ENCODE results near the gene KCNA4.
"Not testable (repeated sequence)": the region's sequence is repeated elsewhere in the genome, so short reads cannot be mapped to it uniquely, and the experiment has no call there.

The KCNA4 gene

GRCh38 chr11:29996016-29996415 lies 20.8 kb downstream of the KCNA4 start:
- no peak for DNase-seq (ENCODE audit: low spot score)

DNA sequence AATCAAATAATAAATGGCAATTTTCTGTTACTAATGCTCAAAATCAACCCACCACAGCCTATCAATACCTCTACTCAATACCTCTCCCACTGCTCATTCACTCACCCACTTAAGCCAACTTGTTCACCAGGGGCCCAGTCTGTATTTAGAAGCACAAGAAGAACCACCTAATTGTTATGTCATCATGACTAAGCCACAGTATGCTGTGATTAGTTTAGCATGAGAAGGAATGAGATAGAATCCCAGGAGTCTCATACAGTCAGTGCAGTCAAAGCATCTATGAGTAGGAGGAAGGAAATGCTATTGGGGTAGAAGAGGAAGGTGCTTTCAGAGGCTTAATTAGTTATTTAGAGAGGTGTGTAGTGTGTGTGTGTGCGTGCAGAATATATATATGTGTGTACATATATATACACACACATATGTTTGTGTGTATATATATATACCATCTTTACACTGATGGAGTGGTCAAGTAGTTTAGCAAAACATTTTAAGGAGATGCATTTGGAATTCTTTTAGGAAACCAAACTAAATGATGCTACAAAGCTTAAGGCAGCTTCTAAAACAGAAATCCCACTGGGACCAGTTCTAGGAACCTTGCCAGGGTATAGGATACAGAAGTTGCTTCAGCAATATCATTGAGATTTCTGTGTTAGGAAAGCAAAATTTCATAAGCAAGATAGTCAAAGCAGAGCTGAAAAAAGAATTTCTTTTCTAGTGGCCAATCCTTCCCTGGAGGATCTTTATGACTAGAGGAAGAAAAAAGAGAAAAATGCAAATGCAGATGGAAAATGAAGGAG lies 27.5 kb downstream of the KCNA4 start:
- no peak for DNase-seq (ENCODE audit: low spot score)

GRCh38 chr11:29985248-29985647 lies 31.6 kb downstream of the KCNA4 start:
- no peak for DNase-seq (ENCODE audit: low spot score)

DNA sequence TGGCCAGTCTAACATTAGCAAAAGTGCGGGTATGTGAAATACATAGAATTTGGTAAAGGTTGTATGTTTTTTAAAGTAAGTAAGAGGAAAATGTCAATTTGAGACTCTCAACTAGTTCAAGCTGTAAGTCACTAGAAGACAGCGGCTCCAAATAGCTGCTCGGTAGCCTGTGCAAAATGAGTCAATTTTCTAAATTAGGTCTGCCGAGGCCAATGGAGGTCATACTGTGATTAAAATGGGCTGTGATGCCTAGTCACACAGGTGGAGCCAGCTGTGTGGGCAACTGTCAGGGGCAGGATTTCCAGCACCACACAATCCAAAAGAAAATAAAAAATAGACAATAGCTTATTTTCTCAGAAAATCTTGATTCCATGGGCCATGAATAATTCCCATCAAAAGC lies 32.3 kb downstream of the KCNA4 start:
- no peak for DNase-seq (ENCODE audit: low spot score)

DNA sequence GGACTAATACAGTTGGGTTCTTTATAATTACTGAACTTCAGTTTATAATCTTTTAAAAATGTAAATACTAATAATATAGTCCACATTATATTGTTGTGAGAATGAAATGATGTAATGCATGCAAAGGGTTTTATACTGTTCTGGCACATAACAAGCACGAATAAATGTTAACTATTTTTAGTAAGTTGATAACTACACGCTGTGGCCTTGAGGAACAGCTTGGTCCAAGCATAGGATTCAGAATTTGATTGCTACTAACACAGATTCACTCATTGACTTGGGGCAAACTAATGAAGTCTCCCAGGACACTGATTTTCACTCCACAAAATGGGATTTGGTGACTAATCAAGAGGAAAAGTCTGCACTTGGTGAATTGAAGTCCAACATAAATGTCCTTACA lies 38.3 kb downstream of the KCNA4 start:
- no peak for DNase-seq (ENCODE audit: low spot score)

DNA sequence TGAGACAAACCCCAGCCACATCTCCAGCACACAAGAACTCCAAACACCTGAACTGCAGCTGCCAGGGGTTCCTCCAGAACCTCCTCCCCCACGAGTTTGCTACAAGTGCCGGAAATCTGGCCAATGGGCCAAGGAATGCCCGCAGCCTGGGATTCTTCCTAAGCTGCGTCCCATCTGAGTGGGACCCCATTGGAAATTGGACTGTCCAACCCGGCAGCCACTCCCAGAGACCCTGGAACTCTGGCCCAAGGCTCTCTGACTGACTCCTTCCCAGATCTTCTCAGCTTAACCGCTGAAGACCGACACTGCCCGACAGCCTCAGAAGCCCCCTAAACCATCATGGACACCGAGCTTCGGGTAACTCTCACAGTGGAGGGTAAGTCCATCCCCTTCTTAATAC lies 41.2 kb downstream of the KCNA4 start:
- DNase-seq (ENCODE audit: low spot score), result not testable (repeated sequence)

GRCh38 chr11:29963796-29964195 lies 53.0 kb downstream of the KCNA4 start:
- DNase-seq (ENCODE audit: low spot score), result no peak

GRCh38 chr11:29963036-29963435 lies 53.8 kb downstream of the KCNA4 start:
- no peak for DNase-seq (ENCODE audit: low spot score)

GRCh38 chr11:29962243-29962642 lies 54.6 kb downstream of the KCNA4 start:
- DNase-seq (ENCODE audit: low spot score), result no peak
